GM21723 (cell line): Measurements from ENCODE around the gene GLB1L2.

Experiments
- ATAC-seq: cut with Tn5 transposase; IDR thresholded peaks from one replicate; pipeline ENCODE4 v1.9.1; 2021; ENCODE audit warnings: mild to moderate bottlenecking, moderate library complexity; ENCODE audit not compliant: unreplicated experiment

Gene GLB1L2

GRCh38 chr11:134364261-134364660, 32.5 kb downstream of the GLB1L2 start:
- no peak for ATAC-seq

DNA sequence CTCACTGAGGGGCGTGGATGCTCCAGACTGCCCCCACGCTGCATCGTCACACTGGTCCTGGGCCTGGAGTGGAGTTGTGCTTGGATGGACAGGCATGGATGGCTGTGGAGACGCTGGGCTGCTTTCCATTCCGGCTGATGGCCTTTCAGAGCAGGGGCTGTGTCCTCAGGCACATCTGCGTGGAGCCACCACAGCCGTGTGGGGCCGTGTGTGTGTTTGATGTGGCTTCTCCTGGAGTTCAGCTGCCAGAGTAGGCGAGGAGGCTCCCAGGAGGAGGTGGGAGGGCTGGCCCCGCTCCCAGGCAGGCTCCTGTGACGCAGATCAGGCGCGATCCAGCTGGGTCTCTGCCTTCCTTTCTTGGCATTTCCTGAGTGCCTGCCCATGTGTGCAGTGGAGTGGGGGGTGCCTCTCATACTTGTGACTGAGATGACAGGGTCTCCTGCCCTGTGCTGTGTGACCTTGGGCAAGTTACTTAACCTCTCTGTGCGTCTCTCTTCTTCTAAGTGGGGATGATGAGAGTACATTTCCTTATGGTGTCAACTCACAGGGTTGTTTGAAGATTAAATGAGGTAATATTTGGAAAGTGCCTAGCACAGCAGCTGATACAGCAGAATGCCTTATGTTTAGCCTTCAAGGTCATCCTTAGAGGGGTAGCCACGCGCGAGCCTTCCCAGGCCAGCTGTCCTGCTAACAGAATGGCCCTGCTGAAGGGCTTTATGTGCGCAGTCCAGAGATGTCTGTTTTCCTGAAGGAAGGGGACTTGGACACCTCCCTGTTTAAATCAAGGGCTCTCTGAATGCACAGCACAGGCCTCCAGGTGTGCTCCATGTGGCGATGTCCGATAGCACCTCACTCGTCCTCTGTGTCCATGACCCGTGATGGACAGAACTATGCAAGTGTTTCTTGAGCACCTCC, 33.5 kb downstream of the GLB1L2 start:
- ATAC-seq, result no peak

DNA sequence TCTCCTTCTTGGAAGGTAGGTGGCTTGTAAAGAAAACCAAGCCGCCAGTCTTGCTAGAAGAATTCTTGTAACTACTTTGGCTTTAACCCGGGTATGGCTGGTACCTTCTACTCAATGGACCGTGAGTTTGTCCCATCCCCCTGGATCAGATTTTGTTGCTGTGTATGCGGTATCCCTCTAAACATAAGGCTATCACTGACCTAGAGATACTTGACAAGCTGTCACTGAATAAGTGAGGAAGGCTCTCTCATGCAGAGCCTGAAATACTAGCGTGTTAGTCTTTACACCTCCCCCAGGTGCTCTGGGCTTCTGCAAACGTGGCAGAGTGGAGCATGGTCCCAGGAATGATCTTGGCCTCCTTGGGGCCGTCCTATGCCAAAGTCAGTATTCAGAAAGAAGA, 34.5 kb downstream of the GLB1L2 start:
- ATAC-seq, result no peak

- ATAC-seq, result no peak
Measured at GRCh38 chr11:134367781-134368180, 36.0 kb downstream of the GLB1L2 start.

DNA sequence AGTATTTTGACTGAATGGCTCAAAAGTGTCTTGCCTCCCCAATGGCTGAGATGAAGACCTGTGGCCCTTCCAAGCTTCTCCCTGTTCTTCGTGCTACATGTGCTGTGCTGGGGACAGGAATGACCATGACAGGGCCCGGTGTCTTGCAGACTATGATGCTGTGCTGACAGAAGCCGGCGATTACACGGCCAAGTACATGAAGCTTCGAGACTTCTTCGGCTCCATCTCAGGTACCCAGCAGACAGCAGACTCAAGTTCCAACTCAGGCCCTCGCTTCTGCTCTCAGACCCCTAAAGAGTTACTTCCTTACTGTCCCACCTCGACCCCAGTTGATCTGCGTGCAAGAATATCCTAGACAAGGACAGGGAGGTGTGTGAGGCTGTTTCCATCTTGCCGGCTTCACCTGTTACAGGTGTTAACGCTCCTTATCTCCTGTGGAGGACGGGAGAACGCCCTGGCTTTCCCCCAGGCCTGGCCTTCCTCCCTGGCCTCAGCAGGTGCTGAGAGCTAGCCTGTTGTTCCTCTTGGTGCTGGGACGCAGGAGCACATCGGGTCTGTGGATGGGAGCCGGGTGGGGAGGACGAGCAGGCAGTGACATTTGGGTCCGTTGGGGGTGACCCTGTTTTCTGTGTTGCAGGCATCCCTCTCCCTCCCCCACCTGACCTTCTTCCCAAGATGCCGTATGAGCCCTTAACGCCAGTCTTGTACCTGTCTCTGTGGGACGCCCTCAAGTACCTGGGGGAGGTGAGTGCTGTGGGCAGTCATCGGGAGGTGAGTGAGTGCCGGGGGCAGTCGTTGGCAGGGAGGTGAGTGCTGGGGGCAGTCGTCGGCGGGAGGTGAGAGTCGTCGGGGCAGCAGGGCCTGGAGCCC, 38.1 kb downstream of the GLB1L2 start:
- ATAC-seq, result no peak

GRCh38 chr11:134370526-134371435, 39.0 kb downstream of the GLB1L2 start:
- ATAC-seq, result no peak

GRCh38 chr11:134371436-134372185, 39.8 kb downstream of the GLB1L2 start:
- no peak for ATAC-seq

DNA sequence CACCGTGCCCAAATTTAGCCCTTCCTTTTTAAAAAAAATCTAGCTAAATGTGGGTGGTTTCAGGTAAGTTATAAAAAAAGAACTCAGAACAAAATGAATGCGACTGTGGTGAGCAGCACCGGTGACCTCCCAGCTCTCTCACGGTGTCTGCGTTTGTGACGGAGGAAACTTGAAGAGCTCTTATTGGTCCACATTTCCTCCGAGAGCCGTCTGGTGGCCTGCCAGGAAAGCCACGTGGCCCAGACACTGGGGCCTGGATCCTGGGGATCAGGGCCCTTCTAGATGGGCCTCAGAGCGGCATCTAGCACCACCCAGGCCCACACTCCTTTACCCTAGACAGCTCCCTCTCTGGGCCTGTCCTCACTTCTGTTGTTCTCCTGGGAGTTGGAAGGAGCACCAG, 40.7 kb downstream of the GLB1L2 start:
- ATAC-seq, result no peak

- ATAC-seq, result no peak
Measured at GRCh38 chr11:134372961-134373360, 41.2 kb downstream of the GLB1L2 start.

DNA sequence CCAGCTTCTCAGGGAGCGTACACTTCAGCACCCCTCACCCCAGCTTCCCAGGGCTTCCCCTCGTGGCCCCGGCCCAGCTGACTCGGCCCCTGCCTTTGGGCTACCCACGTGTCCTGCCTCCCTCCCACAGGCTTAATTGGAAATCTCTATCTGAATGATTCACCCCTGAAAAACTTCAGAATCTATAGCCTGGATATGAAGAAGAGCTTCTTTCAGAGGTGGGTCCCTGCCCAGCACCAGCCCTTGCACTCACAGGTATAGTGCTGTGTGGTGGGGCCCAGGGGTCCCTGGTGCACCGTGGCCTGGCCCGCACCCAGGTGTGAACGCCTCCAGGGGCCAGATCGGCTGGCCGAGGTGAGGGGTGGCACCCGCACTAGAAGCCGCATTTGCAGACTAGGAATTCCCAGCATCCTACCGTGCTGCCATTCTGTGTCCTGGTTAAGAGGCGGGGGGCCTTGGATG, 41.8 kb downstream of the GLB1L2 start:
- no peak for ATAC-seq

DNA sequence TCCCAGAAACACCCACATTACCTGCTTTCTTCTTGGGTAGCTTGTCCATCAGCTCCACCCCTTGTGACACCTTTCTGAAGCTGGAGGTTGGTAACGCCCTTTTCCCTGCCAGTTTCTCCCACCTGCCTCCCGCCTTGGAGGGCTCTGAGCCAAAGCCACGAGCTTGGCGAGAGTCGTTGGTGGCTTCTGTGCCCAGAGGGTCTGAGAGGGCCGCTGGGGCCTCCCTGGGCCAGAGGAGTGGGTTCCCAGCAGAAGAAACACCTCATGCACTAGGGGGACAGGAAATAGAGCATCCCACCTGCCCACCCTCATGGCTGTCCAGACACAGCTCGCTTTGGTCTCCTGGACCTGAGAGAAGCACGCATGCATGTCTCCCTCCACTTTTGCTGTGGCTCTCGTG, 42.4 kb downstream of the GLB1L2 start:
- no peak for ATAC-seq

- no peak for ATAC-seq
Measured at GRCh38 chr11:134374891-134375550, 43.2 kb downstream of the GLB1L2 start.

GRCh38 chr11:134376150-134376921, 44.5 kb downstream of the GLB1L2 start:
- ATAC-seq, result no peak

DNA sequence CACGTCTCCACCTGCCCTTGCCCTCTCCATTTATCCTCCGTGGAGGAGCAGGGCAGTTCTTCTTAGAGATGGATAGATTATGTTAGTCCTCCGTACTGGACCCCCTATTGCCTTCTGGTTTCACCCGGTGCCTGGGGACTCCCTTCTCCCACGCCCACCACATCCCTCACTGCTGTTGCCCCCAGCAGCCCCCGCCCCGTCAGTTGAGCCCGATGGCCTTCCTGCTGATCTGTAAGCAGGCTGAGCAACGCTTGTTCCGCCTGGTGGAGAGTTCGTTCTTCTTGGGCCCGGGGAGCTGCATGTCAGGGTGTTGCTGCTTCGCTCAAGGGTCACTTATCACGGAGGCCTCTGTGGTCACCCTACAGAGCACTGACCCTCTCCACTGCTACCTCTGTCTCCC, 46.1 kb downstream of the GLB1L2 start:
- no peak for ATAC-seq

DNA sequence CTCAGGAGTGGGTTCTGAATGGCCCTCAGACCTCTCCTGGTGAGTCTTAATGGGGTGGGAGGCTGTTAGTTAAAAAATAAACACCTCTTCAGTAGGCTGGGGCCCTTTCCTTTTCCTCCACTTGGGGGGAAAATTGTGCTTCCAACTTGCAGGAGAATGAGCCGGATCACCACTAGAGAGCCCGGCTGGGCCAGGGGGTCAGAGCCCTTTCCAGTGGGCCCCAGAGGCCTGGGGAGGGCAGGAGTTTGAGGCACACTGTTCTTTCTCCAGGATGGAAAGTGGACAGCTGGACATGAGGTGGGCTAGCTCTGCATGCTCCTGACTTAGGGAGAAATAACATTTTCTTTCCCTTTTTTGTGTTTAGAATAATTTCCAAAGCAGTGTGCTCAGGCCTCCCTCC, 47.5 kb downstream of the GLB1L2 start:
- ATAC-seq, result no peak

- no peak for ATAC-seq
Measured at GRCh38 chr11:134380229-134380628, 48.4 kb downstream of the GLB1L2 start.

DNA sequence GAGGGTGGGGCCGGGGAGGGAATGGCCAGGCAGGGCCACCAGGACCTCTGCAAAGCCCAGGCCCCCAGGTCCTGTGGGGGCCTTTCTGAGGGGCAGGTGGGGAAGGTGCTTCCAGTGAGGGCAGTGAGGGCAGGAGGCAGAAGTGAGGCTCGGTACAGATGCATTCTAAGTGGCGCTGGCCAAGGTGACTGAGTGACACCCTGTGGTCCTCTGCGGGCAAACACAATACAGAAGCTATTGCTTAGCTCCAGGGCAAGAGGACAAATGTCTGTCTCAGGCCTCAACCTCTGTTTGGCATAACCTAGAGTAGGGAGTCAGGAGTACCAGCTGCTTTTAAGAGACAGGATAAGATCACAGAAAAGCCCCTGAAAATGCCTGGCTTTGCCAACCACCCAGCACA, 49.0 kb downstream of the GLB1L2 start:
- ATAC-seq, result no peak

- no peak for ATAC-seq
Measured at GRCh38 chr11:134382257-134382656, 50.5 kb downstream of the GLB1L2 start.

GRCh38 chr11:134382830-134383229, 51.0 kb downstream of the GLB1L2 start:
- no peak for ATAC-seq
